GM21717 (cell line): ENCODE data around the gene SDK1.

Experiments
- ATAC-seq: cut with Tn5 transposase; IDR thresholded peaks from one replicate; pipeline ENCODE4 v1.9.1; 2021; ENCODE audit warnings: mild to moderate bottlenecking, moderate library complexity; ENCODE audit not compliant: unreplicated experiment

The SDK1 gene

DNA sequence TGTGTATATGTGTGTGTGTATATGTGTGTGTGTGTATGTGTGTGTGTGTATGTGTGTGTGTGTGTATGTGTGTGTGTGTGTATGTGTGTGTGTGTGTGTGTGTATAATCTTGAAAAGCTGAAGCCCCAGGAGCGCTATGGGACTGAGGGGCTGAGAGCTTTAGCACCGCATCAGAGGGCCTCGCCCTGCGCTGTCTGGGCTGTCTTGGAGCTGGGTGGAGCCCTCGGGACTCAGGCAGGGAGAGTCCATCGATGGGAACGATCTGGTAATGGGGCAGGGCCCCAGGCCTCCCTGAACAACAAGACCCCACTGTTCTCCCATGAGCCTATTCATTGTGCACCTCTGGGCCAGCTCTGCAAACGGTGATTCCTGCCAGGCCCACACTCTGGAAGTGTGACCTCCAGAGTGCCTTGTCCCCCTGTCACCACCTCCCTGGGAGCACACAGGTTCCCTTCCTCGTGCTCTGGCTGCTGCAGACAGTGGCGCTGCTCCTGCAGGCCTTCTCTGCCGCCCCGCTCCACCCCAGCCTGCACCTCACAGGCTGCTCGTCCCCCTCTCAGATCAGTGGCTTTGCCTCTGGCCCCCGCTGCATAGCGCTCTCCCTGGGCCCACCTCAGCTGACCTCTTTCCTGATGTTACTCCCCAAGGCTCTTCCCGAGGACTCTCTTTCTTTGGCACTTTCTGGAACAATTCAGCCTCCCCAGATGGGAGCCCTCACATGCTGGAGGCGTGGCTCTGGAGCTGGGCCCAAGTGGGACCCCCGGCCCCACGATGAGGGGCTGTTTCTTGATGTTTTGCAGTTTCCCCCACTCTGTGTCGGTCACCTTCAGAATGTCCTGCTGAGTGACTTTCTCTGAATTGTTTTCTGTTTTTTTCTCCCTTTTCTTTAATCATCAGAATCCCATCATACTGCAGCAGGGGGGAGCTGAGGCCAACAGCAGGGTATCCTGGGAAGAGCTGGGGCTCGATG is 838.9 kb downstream of the SDK1 start:
- ATAC-seq: no peak

DNA sequence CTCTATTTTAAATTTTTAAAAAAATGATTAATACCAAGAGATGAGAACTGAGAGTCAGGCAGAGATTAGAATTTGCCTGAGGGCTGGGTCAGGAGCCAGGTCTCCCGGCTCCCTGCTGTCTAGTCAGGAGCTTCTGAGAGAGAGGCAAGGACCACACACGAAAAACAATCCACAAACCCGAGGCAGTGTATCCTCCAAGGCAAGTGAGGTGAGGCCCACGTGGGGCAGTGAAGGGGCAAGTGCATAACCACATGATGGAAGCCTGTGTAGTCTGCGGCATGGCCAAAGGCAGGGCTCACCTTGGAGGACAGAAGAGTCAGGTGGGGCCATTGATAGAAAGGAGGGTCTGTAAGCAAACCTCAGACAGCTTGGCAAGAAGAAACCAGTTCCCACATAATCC is 839.9 kb downstream of the SDK1 start:
- ATAC-seq: no peak

DNA sequence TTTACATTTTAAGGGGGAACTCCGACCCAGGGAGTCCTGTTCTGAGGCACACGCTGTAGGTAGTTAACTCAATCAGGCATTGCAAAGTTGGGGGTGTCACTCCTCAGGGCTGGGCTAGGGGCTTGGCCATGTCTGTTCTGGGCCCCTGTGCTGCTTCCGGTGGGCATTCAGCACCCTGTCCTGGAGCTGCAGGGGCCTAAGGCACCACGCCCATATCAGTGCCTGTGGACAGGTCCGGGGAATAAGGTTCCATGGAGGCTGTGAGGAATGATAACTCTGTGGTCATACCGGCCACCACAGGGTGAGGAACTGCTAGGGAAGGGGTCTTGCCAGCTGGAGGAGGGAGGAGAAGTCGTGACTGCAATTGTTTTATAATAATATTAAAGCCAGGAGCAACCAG is 842.0 kb downstream of the SDK1 start:
- ATAC-seq: no peak

DNA sequence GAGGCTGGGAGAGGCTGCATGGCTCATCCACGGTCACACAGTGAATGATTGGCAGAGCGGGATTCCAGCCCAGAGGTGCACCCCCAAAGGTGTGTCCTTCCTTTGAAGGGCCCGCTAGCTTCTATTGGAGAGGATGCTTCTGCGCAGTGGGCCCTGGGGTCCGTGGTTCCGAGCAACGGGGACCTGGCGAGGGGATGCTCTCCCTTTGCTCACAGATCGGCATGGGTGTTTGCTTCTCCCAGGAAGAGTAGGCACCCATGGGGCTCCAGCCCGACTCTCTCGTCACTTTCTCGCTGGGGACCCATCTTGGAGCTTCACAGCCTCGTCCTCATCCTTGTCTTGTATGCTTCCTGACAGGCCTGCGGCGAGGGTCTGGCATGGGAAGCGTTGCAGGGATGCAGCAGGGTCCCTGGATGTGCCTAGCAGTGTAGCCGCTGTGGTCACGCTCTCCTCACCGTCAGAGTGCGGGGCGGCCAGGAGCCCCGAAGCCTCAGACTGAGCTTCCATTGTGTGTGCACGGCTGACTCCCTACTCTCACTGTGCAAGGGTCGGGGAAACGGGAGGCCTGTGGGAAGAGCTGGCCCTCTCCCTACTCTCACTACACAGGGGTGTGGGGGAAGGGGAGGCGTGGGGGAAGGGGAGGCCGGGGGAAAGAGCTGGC is 842.6 kb downstream of the SDK1 start:
- ATAC-seq: no peak

DNA sequence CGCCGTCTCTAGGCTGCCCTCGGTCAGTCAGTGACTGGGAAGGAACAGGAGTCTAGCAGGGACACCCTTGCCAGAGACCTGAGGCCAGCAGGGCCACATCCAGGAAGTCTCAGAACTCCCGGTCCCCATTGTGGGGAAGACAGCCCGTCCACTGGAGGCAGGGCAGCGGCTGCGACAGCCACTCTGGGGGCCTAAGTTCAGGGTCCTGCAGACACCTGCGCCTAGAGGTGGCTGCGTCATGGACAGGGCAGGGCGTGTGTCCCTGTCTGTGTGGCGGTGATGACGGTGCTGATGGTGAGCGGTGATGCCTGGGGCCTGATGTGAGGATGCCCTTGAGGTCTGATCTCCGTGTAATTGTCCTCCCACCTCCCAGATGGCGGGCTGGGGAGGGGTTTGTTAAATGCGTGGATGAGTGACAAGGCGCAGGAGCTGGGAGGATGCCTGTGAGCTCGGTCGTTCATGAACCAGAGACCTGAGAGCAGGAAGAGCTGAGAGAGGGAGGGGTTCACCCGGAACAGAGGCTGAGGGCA is 843.2 kb downstream of the SDK1 start:
- ATAC-seq: no peak

DNA sequence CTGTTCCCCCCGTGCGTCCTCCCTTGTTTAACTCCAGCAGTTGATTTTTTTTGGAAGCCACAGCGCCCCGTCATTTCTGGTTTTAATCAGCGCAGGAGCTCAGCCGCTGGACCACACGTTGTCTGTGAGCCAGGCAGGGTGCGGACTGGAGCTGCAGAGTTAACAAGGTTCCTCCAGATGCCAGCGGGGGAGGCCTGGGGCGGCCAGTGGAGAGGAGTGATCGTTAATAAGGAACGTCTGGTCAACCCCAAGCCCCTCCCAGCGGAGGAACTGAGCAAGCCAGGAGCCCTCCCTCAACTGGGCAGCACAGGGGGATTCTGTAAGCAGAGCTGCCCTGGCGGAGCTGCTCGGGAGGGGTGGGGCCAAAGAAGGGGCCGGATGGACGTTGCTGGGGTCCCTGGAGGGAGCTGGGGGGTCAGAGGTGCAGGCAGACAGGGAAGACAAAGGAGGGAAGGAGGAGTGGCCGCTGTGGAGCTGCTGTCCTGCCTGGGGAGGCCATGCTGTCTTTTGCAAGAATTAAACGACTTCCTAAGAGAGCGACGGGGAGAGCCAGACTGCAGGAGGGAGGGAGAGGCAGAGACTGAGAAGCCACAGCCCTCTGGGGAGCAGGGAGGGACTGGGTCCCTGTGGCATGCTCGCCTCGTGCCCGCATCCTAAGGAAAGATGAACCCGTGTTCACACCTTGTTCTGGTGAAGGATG is 843.9 kb downstream of the SDK1 start:
- ATAC-seq: no peak

- ATAC-seq: no peak
These were observed 844.5 kb downstream of the SDK1 start for GRCh38 chr7:4145576-4145975.

DNA sequence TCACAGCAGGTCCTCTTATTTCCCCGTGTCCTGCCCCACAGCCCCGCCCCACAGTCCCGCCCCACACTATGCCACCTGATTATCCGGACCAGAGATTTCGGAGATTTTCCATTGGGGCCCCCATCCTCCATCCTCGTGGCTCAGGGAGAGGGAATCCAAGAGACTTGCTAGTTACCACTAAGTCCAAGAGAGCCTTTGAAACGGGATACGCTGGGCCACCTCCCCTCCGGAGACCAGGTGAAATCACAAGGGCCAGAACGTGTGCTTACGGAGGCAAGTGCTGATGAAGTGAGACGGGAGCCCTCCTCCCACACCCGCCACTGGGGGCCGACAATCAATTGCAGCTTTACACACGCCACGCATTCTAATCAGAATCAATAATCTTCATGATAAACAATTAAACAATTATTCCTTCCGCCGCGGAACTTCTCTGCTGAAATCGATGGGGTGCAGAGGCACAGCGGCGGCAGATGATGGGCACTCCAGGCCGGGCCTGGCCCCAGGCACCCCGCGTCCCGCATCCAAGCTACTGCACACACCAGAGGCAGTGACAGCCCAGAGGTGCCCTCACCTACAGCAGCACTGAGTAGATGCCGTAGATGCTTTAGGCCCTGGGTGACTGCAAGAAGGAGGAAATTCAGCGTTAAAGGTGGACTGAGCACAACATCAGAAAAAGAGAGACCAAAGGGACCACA is 847.0 kb downstream of the SDK1 start:
- ATAC-seq: no peak

- no peak for ATAC-seq
These were observed 848.2 kb downstream of the SDK1 start for GRCh38 chr7:4149236-4149635.

DNA sequence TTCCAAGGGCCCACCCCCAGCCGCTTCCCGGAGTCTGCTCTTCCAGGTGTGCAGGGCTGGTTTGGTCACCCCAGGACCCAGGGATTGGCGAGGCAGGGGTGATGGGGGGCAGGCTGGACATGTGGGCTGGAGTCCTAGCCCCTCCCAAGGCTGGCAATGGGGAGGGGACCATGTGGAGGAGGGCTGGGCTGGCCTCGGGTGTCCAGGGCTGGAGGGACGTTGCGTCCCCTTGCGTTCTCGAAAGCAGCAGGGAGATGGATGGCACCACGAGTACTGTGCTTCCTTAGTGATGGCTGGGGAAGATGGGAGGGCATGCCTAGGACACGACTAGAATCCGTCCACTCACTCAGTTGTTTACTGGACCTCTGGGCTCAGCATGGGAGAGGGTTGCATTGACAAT is 848.6 kb downstream of the SDK1 start:
- ATAC-seq: no peak

GRCh38 chr7:4150731-4151130 is 849.7 kb downstream of the SDK1 start:
- no peak for ATAC-seq

GRCh38 chr7:4151524-4151923 is 850.5 kb downstream of the SDK1 start:
- ATAC-seq: no peak

- no peak for ATAC-seq
These were observed 851.0 kb downstream of the SDK1 start for GRCh38 chr7:4151926-4152549.

GRCh38 chr7:4154882-4155535 is 854.0 kb downstream of the SDK1 start:
- ATAC-seq: no peak

GRCh38 chr7:4156190-4156589 is 855.1 kb downstream of the SDK1 start:
- no peak for ATAC-seq

DNA sequence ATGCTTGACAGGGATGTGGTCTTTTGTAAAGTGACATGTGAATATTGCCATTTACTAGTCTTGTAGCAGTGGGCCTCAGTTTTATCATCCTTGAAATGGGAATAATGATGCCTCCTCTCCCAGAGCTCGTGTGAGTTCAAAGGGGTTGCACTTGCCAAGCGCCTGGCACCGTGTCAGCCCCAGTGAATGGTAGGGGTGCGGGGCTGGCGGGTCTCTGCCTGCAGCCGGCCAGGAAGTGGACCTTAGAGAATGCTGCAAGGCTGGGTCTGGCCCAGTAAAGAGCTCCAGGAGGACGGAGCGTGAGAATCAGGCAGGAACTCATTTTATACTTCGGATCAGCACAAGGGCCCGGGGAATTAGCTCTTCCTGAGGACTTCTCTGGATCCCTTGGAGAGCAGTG is 856.6 kb downstream of the SDK1 start:
- ATAC-seq: no peak

- no peak for ATAC-seq
These were observed 857.5 kb downstream of the SDK1 start for GRCh38 chr7:4158441-4159153.

GRCh38 chr7:4159154-4159501 is 858.1 kb downstream of the SDK1 start:
- ATAC-seq: no peak
